ENCODE data around the gene DDAH1. TPM values are rescaled to one million over a fixed set of nuclear protein-coding genes. Genes with fewer than 3 reads are reported as not detected.

DDAH1 gene
- total RNA-seq, 1 experiment from 2014 or later = 22.8 TPM

GRCh38 chr1:85450832-85451231 is 14.1 kb downstream of the DDAH1 start (continued):
- TF ChIP-seq TCF7 (CRISPR knock-in tag; IDR thresholded peaks at IDR 0.05; ENCODE audit: low read depth) (no peak), NFE2L1 (CRISPR knock-in tag; IDR thresholded peaks at IDR 0.05) (no peak)

GRCh38 chr1:85449356-85449755 is 15.6 kb downstream of the DDAH1 start:
- no peak for ATAC-seq
- ChIA-PET POLR2A (interaction anchor here (0.6 kb wide), 1 partner anchor 122 kb away, joined by 5 read pairs; no protein-coding TSS in a partner anchor), CTCF (no interaction called here)
- Mint-ChIP-seq H3K4me3 (no peak overlapping the region), H3K9me3 (no peaks in the 10 kb centered on the region), H3K27ac (no peak overlapping the region), H3K36me3 (no peaks in the 10 kb centered on the region), H3K4me1 (peaks cover 26% of the 10 kb centered on the region), H3K27me3 (ENCODE audit: low read depth) (no peaks in the 10 kb centered on the region)
- no peak for DNase-seq (ENCODE audit: low spot score)
- TF ChIP-seq KAT7 (CRISPR knock-in tag; IDR thresholded peaks at IDR 0.05; ENCODE audit: borderline replicate concordance) (no peak), ZMAT4 (CRISPR knock-in tag; IDR thresholded peaks at IDR 0.05) (no peak), CBFB (CRISPR knock-in tag; IDR thresholded peaks at IDR 0.05; ENCODE audit: low read depth) (no peak)
- TF ChIP-seq, protein P1, sequence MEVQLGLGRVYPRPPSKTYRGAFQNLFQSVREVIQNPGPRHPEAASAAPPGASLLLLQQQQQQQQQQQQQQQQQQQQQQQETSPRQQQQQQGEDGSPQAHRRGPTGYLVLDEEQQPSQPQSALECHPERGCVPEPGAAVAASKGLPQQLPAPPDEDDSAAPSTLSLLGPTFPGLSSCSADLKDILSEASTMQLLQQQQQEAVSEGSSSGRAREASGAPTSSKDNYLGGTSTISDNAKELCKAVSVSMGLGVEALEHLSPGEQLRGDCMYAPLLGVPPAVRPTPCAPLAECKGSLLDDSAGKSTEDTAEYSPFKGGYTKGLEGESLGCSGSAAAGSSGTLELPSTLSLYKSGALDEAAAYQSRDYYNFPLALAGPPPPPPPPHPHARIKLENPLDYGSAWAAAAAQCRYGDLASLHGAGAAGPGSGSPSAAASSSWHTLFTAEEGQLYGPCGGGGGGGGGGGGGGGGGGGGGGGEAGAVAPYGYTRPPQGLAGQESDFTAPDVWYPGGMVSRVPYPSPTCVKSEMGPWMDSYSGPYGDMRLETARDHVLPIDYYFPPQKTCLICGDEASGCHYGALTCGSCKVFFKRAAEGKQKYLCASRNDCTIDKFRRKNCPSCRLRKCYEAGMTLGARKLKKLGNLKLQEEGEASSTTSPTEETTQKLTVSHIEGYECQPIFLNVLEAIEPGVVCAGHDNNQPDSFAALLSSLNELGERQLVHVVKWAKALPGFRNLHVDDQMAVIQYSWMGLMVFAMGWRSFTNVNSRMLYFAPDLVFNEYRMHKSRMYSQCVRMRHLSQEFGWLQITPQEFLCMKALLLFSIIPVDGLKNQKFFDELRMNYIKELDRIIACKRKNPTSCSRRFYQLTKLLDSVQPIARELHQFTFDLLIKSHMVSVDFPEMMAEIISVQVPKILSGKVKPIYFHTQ (CRISPR knock-in tag; IDR thresholded peaks at IDR 0.05) = no peak
- TF ChIP-seq, protein P2, sequence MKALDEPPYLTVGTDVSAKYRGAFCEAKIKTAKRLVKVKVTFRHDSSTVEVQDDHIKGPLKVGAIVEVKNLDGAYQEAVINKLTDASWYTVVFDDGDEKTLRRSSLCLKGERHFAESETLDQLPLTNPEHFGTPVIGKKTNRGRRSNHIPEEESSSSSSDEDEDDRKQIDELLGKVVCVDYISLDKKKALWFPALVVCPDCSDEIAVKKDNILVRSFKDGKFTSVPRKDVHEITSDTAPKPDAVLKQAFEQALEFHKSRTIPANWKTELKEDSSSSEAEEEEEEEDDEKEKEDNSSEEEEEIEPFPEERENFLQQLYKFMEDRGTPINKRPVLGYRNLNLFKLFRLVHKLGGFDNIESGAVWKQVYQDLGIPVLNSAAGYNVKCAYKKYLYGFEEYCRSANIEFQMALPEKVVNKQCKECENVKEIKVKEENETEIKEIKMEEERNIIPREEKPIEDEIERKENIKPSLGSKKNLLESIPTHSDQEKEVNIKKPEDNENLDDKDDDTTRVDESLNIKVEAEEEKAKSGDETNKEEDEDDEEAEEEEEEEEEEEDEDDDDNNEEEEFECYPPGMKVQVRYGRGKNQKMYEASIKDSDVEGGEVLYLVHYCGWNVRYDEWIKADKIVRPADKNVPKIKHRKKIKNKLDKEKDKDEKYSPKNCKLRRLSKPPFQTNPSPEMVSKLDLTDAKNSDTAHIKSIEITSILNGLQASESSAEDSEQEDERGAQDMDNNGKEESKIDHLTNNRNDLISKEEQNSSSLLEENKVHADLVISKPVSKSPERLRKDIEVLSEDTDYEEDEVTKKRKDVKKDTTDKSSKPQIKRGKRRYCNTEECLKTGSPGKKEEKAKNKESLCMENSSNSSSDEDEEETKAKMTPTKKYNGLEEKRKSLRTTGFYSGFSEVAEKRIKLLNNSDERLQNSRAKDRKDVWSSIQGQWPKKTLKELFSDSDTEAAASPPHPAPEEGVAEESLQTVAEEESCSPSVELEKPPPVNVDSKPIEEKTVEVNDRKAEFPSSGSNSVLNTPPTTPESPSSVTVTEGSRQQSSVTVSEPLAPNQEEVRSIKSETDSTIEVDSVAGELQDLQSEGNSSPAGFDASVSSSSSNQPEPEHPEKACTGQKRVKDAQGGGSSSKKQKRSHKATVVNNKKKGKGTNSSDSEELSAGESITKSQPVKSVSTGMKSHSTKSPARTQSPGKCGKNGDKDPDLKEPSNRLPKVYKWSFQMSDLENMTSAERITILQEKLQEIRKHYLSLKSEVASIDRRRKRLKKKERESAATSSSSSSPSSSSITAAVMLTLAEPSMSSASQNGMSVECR (CRISPR knock-in tag; IDR thresholded peaks at IDR 0.05; ENCODE audit: borderline replicate concordance) = no peak

- ChIA-PET CTCF (no interaction called here), POLR2A (interaction anchor here (0.6 kb wide), 1 partner anchor 17 kb away, joined by 3 read pairs; the partner anchor contains the start of gene DDAH1)
- TF ChIP-seq, protein P3, sequence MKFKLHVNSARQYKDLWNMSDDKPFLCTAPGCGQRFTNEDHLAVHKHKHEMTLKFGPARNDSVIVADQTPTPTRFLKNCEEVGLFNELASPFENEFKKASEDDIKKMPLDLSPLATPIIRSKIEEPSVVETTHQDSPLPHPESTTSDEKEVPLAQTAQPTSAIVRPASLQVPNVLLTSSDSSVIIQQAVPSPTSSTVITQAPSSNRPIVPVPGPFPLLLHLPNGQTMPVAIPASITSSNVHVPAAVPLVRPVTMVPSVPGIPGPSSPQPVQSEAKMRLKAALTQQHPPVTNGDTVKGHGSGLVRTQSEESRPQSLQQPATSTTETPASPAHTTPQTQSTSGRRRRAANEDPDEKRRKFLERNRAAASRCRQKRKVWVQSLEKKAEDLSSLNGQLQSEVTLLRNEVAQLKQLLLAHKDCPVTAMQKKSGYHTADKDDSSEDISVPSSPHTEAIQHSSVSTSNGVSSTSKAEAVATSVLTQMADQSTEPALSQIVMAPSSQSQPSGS (CRISPR knock-in tag; IDR thresholded peaks at IDR 0.05; ENCODE audit: borderline replicate concordance, low read depth) = no peak
- TF ChIP-seq FOXJ3 (CRISPR knock-in tag; IDR thresholded peaks at IDR 0.05; ENCODE audit: borderline replicate concordance) = no peak
- TF ChIP-seq HMGA2 (CRISPR knock-in tag; IDR thresholded peaks at IDR 0.05) = no peak
- TF ChIP-seq, protein P4, sequence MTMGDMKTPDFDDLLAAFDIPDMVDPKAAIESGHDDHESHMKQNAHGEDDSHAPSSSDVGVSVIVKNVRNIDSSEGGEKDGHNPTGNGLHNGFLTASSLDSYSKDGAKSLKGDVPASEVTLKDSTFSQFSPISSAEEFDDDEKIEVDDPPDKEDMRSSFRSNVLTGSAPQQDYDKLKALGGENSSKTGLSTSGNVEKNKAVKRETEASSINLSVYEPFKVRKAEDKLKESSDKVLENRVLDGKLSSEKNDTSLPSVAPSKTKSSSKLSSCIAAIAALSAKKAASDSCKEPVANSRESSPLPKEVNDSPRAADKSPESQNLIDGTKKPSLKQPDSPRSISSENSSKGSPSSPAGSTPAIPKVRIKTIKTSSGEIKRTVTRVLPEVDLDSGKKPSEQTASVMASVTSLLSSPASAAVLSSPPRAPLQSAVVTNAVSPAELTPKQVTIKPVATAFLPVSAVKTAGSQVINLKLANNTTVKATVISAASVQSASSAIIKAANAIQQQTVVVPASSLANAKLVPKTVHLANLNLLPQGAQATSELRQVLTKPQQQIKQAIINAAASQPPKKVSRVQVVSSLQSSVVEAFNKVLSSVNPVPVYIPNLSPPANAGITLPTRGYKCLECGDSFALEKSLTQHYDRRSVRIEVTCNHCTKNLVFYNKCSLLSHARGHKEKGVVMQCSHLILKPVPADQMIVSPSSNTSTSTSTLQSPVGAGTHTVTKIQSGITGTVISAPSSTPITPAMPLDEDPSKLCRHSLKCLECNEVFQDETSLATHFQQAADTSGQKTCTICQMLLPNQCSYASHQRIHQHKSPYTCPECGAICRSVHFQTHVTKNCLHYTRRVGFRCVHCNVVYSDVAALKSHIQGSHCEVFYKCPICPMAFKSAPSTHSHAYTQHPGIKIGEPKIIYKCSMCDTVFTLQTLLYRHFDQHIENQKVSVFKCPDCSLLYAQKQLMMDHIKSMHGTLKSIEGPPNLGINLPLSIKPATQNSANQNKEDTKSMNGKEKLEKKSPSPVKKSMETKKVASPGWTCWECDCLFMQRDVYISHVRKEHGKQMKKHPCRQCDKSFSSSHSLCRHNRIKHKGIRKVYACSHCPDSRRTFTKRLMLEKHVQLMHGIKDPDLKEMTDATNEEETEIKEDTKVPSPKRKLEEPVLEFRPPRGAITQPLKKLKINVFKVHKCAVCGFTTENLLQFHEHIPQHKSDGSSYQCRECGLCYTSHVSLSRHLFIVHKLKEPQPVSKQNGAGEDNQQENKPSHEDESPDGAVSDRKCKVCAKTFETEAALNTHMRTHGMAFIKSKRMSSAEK (CRISPR knock-in tag; IDR thresholded peaks at IDR 0.05; ENCODE audit: borderline replicate concordance) = no peak
- no peak overlapping the region for H3K27ac Mint-ChIP-seq
- DNase-seq (ENCODE audit: low spot score) (no peak), ATAC-seq (no peak)
- no peaks in the 10 kb centered on the region for H3K27me3 Mint-ChIP-seq (ENCODE audit: low read depth)
- peaks cover 26% of the 10 kb centered on the region for H3K4me1 Mint-ChIP-seq
- H3K4me3 Mint-ChIP-seq = no peak overlapping the region
- H3K36me3 Mint-ChIP-seq = peaks cover 3% of the 10 kb centered on the region; the same call in 1 of the 2 replicates
- H3K9me3 Mint-ChIP-seq = peaks cover 4% of the 10 kb centered on the region
Observed at GRCh38 chr1:85448358-85448757, 16.6 kb downstream of the DDAH1 start.

Data from WTC11 (cell line).